ENCODE data around the gene NAA38.
A peak's percentile ranks its signal among the peaks of the same experiment; 100 is the strongest.

The NAA38 gene

GRCh38 chr17:7851438-7852261, 5.7 kb downstream of the NAA38 start:
- DNase-seq, result peak; percentile 68 to 87

GRCh38 chr17:7850701-7851437, 6.5 kb downstream of the NAA38 start:
- no peak for DNase-seq

DNA sequence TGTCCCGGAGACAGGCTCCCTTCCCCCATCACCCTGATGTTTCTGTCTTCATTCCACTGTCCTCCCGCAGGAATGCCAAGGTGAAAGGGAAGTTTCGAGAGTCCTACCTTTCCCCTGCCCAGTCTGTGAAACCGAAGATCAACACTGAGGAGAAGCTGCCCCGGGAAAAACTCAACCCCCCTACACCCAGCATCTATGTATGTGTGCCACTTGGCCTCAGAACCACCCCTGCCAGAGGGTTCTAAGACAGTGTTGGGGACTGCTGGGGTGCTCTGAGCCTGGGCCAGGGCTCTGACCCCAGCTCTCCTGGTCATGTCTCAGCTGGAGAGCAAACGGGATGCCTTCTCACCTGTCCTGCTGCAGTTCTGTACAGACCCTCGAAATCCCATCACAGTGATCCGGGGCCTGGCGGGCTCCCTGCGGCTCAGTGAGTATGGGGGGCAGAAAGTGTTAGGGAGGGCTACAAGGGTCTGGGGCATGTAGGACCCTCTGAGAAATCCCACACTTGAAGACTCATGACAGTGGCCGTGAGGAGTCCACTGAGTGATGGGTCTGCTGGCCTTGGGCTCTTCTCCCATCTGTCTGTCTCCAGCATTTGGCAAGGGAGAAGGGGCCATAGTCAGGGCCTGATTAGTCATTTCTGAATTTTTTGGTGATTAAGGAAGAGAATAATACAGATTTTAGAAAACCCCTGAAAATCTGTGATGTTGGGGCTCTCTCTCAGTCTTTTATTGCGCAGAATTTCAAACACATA, 7.4 kb downstream of the NAA38 start:
- DNase-seq, result no peak

- no peak for DNase-seq
Measured at GRCh38 chr17:7849130-7849750, 8.1 kb downstream of the NAA38 start.

DNA sequence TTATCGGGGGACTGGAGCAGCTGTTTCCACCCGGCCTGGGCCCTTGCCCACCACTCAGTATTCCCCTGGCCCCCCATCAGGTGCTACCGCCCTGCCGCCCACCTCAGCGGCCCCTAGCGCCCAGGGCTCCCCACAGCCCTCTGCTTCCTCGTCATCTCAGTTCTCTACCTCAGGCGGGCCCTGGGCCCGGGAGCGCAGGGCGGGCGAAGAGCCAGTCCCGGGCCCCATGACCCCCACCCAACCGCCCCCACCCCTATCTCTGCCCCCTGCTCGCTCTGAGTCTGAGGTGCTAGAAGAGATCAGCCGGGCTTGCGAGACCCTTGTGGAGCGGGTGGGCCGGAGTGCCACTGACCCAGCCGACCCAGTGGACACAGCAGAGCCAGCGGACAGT, 8.6 kb downstream of the NAA38 start:
- no peak for DNase-seq

- no peak for DNase-seq
Measured at GRCh38 chr17:7848131-7848579, 9.2 kb downstream of the NAA38 start.

DNA sequence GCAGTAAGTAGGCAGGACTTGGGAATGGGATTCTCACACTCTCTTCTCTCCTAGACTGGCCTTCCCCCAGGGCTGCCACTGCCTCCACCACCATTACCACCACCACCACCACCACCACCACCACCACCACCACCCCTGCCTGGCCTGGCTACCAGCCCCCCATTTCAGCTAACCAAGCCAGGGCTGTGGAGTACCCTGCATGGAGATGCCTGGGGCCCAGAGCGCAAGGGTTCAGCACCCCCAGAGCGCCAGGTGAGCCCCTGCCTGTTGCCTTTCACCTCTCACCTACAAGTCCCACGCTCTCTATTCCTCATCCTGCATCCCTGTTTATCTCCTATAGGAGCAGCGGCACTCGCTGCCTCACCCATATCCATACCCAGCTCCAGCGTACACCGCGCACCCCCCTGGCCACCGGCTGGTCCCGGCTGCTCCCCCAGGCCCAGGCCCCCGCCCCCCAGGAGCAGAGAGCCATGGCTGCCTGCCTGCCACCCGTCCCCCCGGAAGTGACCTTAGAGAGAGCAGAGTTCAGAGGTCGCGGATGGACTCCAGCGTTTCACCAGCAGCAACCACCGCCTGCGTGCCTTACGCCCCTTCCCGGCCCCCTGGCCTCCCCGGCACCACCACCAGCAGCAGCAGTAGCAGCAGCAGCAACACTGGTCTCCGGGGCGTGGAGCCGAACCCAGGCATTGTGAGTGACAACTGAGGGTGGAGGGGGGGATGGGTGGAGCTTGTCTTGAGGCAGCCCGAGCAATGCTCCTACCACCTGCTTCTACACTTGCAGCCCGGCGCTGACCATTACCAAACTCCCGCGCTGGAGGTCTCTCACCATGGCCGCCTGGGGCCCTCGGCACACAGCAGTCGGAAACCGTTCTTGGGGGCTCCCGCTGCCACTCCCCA, 10.3 kb downstream of the NAA38 start:
- DNase-seq, result no peak

DNA sequence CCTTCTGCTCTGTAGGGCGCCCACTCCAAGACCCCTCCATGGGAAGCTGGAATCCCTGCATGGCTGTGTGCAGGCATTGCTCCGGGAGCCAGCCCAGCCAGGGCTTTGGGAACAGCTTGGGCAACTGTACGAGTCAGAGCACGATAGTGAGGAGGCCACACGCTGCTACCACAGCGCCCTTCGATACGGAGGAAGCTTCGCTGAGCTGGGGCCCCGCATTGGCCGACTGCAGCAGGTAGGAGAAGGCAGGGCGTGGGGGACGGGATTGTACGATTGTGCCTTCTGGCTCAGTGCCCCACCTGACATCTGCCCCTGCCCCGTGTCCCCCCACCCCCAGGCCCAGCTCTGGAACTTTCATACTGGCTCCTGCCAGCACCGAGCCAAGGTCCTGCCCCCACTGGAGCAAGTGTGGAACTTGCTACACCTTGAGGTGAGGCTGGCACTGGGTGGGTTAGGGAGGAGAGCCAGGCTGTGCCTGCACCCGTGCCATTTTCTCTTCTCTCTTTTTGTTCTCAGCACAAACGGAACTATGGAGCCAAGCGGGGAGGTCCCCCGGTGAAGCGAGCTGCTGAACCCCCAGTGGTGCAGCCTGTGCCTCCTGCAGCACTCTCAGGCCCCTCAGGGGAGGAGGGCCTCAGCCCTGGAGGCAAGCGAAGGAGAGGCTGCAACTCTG, 11.2 kb downstream of the NAA38 start:
- DNase-seq, result no peak

- DNase-seq, result no peak
Measured at GRCh38 chr17:7845359-7846062, 11.8 kb downstream of the NAA38 start.

DNA sequence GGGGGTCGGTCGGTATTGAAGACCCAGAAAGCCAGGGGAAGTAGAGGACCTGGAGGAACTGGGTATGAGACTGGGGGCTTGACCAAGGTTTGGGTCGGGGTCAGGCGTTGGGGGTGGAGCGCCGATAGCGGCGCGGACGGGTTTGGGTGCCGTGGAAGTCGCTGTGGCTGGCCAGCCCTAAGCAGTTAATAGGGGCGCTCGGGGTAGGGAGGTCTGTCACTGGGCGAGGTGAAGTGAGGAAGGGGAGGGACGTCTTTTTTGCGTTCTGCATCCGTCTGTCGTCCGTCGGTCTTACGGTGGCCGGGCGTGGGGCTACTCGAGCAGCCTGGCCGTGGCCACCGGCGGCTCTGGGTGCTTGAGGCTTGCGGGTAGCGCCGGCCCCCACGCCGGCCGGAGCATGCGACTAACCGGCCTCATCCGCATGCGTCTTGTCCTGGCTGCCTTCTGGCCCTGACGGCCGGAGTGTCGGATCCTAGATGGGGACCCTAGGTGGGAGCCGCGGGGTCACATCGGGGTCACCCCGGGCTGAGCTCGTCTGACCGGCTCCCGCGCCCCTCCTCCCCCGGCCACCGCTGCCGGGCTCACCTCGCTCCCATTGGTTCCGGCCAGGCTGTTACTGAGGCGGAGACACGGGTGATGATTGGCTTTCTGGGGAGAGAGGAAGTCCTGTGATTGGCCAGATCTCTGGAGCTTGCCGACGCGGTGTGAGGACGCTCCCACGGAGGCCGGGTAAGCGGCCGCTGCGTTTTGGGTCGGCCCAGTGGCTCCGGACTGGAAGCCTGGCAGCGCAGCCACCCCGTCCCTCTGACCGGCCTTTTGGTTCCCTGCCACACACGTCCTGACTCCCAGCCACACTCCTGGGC, 12.8 kb downstream of the NAA38 start:
- peak; percentile 94 for DNase-seq

DNA sequence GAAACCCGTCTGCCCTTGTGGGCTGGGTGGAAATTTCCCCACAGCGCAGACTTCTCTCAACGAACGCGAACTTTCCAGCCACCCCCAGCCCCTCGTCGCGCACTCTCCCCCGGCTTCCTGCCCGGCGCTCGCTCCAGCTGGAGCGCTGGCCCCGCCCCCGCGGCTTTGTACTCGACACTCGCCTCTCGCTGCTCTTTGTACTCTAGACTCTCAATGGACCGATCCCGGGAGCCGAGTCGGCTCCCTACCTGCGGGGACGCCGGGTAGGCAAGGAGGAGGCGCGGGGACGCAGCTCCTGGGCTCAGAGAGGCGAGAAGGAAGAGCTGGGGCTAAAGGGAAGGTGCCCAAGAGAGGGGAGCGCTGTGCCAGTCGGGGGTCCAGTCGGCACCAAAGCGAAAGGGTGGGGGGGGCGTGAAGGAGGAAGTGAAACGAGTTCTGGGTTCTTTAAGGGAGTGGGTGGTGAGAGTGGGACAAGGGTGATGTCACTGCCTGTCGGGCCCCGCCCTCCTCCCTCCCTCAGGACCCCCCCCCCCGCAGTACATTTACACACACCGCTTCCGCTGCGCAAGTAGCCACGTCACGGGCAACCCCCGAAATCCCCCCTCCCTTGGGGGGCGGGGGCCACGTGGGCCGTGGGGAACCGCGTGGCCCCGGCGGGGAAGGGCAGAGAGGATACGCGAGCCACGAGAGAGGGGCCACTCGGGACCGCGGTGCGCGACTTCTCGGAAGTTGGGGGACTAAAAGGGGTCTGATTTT, 13.6 kb downstream of the NAA38 start:
- DNase-seq, result peak; percentile 96 to 98

DNA sequence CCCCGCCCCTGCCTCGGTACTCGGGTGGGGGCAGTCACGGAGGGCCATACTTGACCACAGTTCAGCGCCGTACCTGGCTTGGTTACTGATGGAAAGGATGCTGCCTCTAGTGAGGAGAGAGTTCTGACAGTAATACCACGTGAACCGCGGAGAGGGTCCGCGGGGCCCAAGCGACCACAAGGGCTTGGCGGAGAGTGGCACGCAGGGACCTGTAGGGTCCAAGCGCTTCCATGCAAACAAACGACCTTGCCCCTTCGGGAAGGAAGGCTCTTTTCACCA, 14.2 kb downstream of the NAA38 start:
- no peak for DNase-seq

- DNase-seq, result peak; percentile 97 to 99
Measured at GRCh38 chr17:7842380-7843256, 14.7 kb downstream of the NAA38 start.

DNA sequence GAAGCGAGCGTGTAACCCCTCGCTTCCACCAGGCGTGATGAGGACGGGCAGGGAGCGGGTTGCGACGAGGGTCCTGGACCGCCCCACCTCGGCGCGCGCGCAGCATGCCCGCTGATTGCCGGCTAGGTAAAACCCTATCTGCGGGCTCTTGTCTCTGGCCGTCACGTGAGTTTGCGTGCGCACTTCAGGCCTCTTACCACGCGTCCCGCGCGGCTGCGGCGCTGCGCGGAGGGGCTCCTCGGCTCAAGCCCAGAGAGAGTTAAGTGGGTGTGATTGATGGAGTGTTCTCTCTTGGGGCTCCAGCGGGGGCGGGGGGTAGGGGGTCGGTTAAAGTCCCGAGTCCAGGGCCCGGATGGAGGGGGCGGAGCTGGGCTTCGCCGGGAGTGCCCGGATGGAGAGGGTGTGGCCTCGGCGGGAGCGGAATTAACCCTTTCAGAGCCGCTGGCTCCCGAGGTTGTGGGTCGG, 15.4 kb downstream of the NAA38 start:
- DNase-seq, result peak; percentile 91 to 96

- DNase-seq, result peak; percentile 87 to 89
Measured at GRCh38 chr17:7841396-7841914, 15.9 kb downstream of the NAA38 start.

GRCh38 chr17:7840875-7841274, 16.5 kb downstream of the NAA38 start:
- no peak for DNase-seq

GRCh38 chr17:7840441-7840840, 16.9 kb downstream of the NAA38 start:
- DNase-seq, result no peak

DNA sequence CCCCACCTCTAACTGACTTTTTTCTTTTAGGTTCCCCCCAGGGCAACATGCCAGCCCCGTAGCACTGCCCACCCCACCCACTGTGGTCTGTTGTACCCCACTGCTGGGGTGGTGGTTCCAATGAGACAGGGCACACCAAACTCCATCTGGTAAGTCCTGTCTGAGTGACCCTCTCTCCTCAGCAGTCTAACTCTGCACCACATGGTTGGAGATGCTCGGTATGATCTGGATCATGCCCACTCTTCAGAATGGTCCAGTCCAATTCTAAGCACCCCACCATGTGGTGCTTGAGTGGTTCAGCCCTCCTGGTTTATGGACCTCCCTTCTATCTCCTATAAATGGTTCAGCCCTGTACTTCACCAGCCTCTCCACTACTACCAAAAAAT, 17.5 kb downstream of the NAA38 start:
- peak; percentile 17 to 25 for DNase-seq
